Esophagus squamous epithelium (tissue), 5 donors: ENCODE data around the gene GRN. TPM values are rescaled to one million over a fixed set of nuclear protein-coding genes. Genes with fewer than 3 reads are reported as not detected.

Source experiments
- DNase-seq: peaks from one replicate; lab custom pipeline; 2025; lab: John Stamatoyannopoulos, UW
- H3K27ac ChIP-seq, 4 donors: fragments of 200-600 bp; sonication (generic); one replicate each; pipeline ENCODE4 v1.5.1; 2016 to 2019; ENCODE audit warnings: mild to moderate bottlenecking in 1 of 4
- H3K27me3 ChIP-seq, 4 donors: fragments of 200-600 bp; sonication (generic); 1 replicate in 3 of 4; 2 replicates in 1 of 4; pipeline versions ENCODE4 v1.5.1 to v1.6.0; 2017 to 2021; ENCODE audit warnings: antibody characterized with exemption in 1 of 4
- H3K36me3 ChIP-seq, 3 donors: fragments of 200-600 bp; sonication (generic); one replicate each; pipeline ENCODE4 v1.5.1; 2016 to 2019
- H3K4me1 ChIP-seq, 3 donors: fragments of 200-600 bp; sonication (generic); one replicate each; pipeline ENCODE4 v1.5.1; 2017 to 2019
- H3K4me3 ChIP-seq, 4 donors: fragments of 200-600 bp; sonication (generic); 1 replicate in 3 of 4; 2 replicates in 1 of 4; pipeline ENCODE4 v1.5.1; 2016 to 2019; ENCODE audit warnings: mild to moderate bottlenecking in 2 of 4, moderate library complexity in 1 of 4
- H3K9me3 ChIP-seq, 3 donors: fragments of 200-600 bp; sonication (generic); one replicate each; pipeline ENCODE4 v1.5.1; 2016 to 2019
- POLR2A ChIP-seq, 4 donors: fragments of 450-650 bp; IDR thresholded peaks; one replicate each; pipeline ENCODE4 v1.6.1; 2017; ENCODE audit warnings: antibody characterized with exemption in 4 of 4, mild to moderate bottlenecking in 4 of 4, moderate library complexity in 3 of 4
- WGBS, 2 donors: methylation state at CpG; one replicate each; pipeline ENCODE4 v1.1.5; 2018; 5-methylcytosine and 5-hydroxymethylcytosine counted together
- intact Hi-C: fragments of 100-400 bp; cut with DNase I; formaldehyde crosslinking; loops from one replicate; pipeline ENCODE4 v1.15.0; 2022
- total RNA-seq, 4 donors: library from RNA; depleted of rRNA; stranded (reverse); fragments of >200 nt; gene quantifications; one replicate each; pipeline ENCODE4 v1.1.0, GENCODE V29; 2016
- TF ChIP-seq, protein P1 (sequence below), 6 experiments: fragments of 450-650 bp in 4 of 6; fragments of 200-600 bp in 2 of 6; sonication (generic) in 2 of 6; IDR thresholded peaks; one replicate each; pipeline ENCODE4 v1.5.1; 2016 to 2019; ENCODE audit warnings: antibody characterized with exemption in 6 of 6, mild to moderate bottlenecking in 4 of 6, moderate library complexity in 4 of 6
- donor health status: DM: yes; HTN: yes; CAD: no.

The GRN gene
- total RNA-seq, 4 donors from 2014 or later, result 428 to 1,204 (median 642) TPM

DNA sequence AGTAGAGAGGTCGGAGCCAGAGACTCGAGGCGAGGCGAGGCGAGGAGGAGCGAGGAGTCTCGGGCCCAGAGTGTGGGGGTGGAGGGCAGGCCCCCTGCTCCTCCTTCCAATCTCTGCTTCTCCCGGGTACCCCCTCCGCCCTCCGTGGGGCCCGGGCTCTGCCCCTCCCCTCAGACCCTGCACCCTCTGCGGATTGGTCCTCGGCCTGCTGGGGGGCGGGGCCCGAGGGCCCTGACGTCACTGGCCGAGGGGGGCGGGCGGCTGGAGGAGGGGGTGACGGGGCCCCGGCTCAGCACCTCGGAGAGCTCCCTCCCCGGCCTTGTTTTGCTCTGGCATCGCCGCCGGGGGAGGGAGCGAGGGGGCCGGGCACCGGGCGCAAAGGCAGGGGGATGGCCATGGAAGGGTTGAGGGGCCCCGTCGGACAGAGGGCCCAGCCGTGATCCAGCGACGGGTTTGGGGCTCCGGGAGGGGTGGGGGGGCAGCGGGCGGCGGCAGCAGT, 36.7 kb upstream of the GRN start, which contains the start of gene RUNDC3A:
TSS of gene RUNDC3A (plus strand) at position 282 of the 499 bp plus-strand sequence. CDS start 232 bp downstream, outside the sequence.
- 0% methylated on average over 3 of the region's 39 CpGs for WGBS, 2 donors
- TF ChIP-seq POLR2A (IDR thresholded peaks at IDR 0.05), result no peak
- TF ChIP-seq, protein P1, sequence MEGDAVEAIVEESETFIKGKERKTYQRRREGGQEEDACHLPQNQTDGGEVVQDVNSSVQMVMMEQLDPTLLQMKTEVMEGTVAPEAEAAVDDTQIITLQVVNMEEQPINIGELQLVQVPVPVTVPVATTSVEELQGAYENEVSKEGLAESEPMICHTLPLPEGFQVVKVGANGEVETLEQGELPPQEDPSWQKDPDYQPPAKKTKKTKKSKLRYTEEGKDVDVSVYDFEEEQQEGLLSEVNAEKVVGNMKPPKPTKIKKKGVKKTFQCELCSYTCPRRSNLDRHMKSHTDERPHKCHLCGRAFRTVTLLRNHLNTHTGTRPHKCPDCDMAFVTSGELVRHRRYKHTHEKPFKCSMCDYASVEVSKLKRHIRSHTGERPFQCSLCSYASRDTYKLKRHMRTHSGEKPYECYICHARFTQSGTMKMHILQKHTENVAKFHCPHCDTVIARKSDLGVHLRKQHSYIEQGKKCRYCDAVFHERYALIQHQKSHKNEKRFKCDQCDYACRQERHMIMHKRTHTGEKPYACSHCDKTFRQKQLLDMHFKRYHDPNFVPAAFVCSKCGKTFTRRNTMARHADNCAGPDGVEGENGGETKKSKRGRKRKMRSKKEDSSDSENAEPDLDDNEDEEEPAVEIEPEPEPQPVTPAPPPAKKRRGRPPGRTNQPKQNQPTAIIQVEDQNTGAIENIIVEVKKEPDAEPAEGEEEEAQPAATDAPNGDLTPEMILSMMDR (IDR thresholded peaks at IDR 0.05), result no peak
- H3K9me3 ChIP-seq, result no peaks in the 10 kb centered on the region
- intact Hi-C loops, result no loop called here
- no peak for DNase-seq
- peak within 1 kb of the TSS; percentile 23 to 69 (median 48) for H3K4me3 ChIP-seq
- no peaks in the 10 kb centered on the region for H3K36me3 ChIP-seq
- H3K27ac ChIP-seq, result peak within 1 kb of the TSS in 3 of 4 donors; percentile 57 to 70 (median 67)
- peaks cover 0 to 46% (median 0%) of the 10 kb centered on the region in 4 donors for H3K27me3 ChIP-seq
- peaks cover 19 to 27% (median 24%) of the 10 kb centered on the region in 3 donors for H3K4me1 ChIP-seq

DNA sequence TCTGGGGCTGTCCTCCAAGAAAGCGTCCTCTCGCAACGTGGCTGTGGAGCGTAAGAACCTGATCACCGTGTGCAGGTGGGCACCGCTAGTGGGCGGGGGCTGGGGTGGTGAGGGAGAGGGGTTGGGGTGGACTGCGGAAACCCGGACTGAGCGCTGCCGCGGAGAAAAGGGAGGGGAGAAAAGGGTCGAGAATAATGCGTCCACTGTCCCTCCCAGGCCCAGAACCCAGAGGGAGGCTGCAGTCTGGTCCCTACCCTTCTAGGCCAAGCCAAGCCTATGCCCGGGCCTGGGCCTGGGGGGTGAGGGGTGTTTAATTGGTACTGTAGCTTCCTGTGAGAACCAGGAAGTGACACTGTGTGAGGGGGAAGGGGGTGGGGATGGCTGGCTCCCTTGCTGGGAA, 36.2 kb upstream of the GRN start:
- Histone ChIP-seq H3K4me3 (peak overlapping the region; percentile 23 to 69 (median 48)), H3K27me3 (peaks cover 0 to 51% (median 0%) of the 10 kb centered on the region in 4 donors), H3K9me3 (no peaks in the 10 kb centered on the region), H3K36me3 (no peaks in the 10 kb centered on the region), H3K27ac (no peak overlapping the region), H3K4me1 (peaks cover 19 to 27% (median 24%) of the 10 kb centered on the region in 3 donors)
- TF ChIP-seq, protein P1 (IDR thresholded peaks at IDR 0.05), result no peak
- TF ChIP-seq POLR2A (IDR thresholded peaks at IDR 0.05), result no peak
- DNase-seq, result no peak
- WGBS, 2 donors, result 0 to 3% methylated on average over 5 to 12 of the region's 15 CpGs
- intact Hi-C loops, result no loop called here

DNA sequence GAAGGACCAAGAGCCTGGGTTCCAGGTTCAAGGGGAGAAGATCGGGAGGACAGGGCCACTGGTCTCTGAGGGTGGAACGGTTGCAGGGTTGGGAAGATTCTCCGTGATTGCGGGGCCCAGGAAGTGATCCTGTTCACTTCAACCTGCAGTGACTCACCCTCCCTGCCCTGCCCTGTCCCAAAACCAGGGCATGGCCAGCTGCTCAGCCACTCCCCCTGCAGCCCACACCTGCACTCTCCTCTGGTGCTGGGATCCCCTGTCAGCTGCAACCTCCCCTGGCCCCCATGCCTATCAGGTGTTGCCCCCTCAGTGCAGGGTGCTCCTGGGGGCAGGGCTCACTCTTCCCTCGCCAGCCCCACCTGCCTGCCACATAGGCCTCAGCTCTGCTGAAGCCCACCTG, 35.6 kb upstream of the GRN start:
- no peak for DNase-seq
- Histone ChIP-seq H3K9me3 (no peaks in the 10 kb centered on the region), H3K36me3 (no peaks in the 10 kb centered on the region), H3K27me3 (peaks cover 0 to 51% (median 0%) of the 10 kb centered on the region in 4 donors), H3K4me1 (peaks cover 21 to 32% (median 24%) of the 10 kb centered on the region in 3 donors), H3K27ac (no peak overlapping the region), H3K4me3 (no peak overlapping the region)
- intact Hi-C loops, result no loop called here
- 58% methylated on average over 4 of the region's 5 CpGs; no CpG with 5 or more reads in 1 of the 2 donors for WGBS, 2 donors
- TF ChIP-seq, protein P1 (IDR thresholded peaks at IDR 0.05), result no peak
- no peak for TF ChIP-seq POLR2A (IDR thresholded peaks at IDR 0.05)

DNA sequence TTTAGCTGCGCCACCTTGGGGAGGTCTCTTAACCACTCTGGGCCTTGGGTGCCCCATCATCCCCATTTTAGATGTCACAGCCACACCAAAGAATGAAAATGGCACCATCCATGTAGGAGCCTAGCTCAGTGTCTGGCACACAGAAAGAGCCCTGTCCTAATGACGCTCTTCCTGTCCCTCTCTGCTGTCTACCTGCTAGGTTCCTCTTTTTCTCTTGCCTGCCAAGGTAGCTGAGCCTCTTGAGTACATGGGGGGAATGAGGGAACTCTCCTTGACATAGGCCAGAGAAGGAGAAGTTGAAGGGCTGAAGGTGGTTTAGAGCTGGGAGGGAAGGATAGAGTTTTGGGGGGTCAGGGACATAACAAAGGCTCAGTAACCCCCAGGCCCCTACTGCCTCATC, 34.9 kb upstream of the GRN start:
- intact Hi-C loops, result no loop called here

More for the DNA sequence above, 34.9 kb upstream of the GRN start:
- H3K27ac ChIP-seq, result no peak overlapping the region
- no peak overlapping the region for H3K4me3 ChIP-seq
- H3K9me3 ChIP-seq, result no peaks in the 10 kb centered on the region
- H3K36me3 ChIP-seq, result no peaks in the 10 kb centered on the region
- no peak for DNase-seq
- 85 to 95% methylated on average over 2 of the region's 2 CpGs for WGBS, 2 donors
- H3K4me1 ChIP-seq, result peaks cover 27 to 39% (median 30%) of the 10 kb centered on the region in 3 donors
- TF ChIP-seq, protein P1 (IDR thresholded peaks at IDR 0.05), result no peak
- no peak for TF ChIP-seq POLR2A (IDR thresholded peaks at IDR 0.05)
- H3K27me3 ChIP-seq, result peaks cover 0 to 58% (median 0%) of the 10 kb centered on the region in 4 donors
